Endothelial cell of umbilical vein (primary cell): Measurements from ENCODE around the gene GLIS2. TPM values are rescaled to one million over a fixed set of nuclear protein-coding genes. Genes with fewer than 3 reads are reported as not detected.

Source experiments
- BruUV-seq: library from RNA; stranded (reverse); fragments of 400-500 nt; replicated peaks from 2 replicates; lab custom pipeline; 2021; lab: Mats Ljungman, UMichigan
- CTCF ChIA-PET: fragments of 300-600, 350-600 bp; sonication (Branson Sonifier 250); formaldehyde crosslinking; loops from one replicate; lab custom pipeline; 2021; ENCODE audit warnings: antibody characterized with exemption, inconsistent platforms; lab: Charles Lee
- POLR2A ChIA-PET: fragments of 300-600, 350-600 bp; sonication (Branson Sonifier 250); formaldehyde crosslinking; loops from one replicate; lab custom pipeline; 2021; ENCODE audit warnings: antibody characterized with exemption, inconsistent platforms; lab: Charles Lee
- DNase-seq: peaks from one replicate; pipeline ENCODE4 v3.0.0-alpha.2; 2011; ENCODE audit warnings: low read depth, low spot score
- FAIRE-seq: peaks from 2 replicates; lab custom pipeline; 2011; peaks lifted over from hg19 to GRCh38; lab: Jason Lieb, UNC
- H2AFZ ChIP-seq: 2 replicates; pipeline ENCODE4 v1.6.0; 2012; ENCODE audit warnings: low read depth, low read length, control low read depth, inconsistent platforms
- H3K27ac ChIP-seq: 2 replicates; pipeline ENCODE4 v1.5.1; 2011; ENCODE audit warnings: low read depth, mild to moderate bottlenecking, control low read depth, low read length, moderate library complexity; ENCODE audit not compliant: insufficient read depth
- H3K27me3 ChIP-seq, 2 experiments: 2 replicates each; pipeline versions ENCODE4 v1.6.0 to v1.6.1; 2011; ENCODE audit warnings: low read length in 2 of 2, mixed read lengths in 1 of 2; ENCODE audit not compliant: control insufficient read depth in 2 of 2, insufficient read depth in 2 of 2
- H3K36me3 ChIP-seq, 2 experiments: 2 replicates in 1 of 2; 3 replicates in 1 of 2; pipeline ENCODE4 v1.5.1; 2011; ENCODE audit warnings: low read length in 2 of 2, mild to moderate bottlenecking in 1 of 2, moderate library complexity in 1 of 2; ENCODE audit not compliant: control insufficient read depth in 2 of 2, insufficient read depth in 2 of 2; ENCODE audit errors: extremely low read depth in 1 of 2
- H3K4me1 ChIP-seq: 3 replicates; pipeline ENCODE4 v1.5.1; 2011; ENCODE audit warnings: mild to moderate bottlenecking, low read length; ENCODE audit not compliant: control insufficient read depth, insufficient read depth; ENCODE audit errors: extremely low read depth
- H3K4me2 ChIP-seq: 2 replicates; pipeline ENCODE4 v1.6.1; 2011; ENCODE audit warnings: low read length, control low read depth, mixed read lengths; ENCODE audit not compliant: insufficient read depth
- H3K4me3 ChIP-seq, 3 experiments: fragments of 200-600 bp in 1 of 3; sonication (generic), shearing (Covaris generic) in 1 of 3; replicated peaks in 1 of 3; 2 replicates each; pipeline ENCODE4 v1.5.1; 2011 to 2016; ENCODE audit warnings: control low read depth in 3 of 3, low read length in 3 of 3, mild to moderate bottlenecking in 2 of 3, inconsistent platforms in 1 of 3, low read depth in 1 of 3, moderate library complexity in 1 of 3; ENCODE audit not compliant: insufficient read depth in 1 of 3
- H3K79me2 ChIP-seq: 2 replicates; pipeline ENCODE4 v1.6.0; 2012; ENCODE audit warnings: low read length, inconsistent platforms; ENCODE audit not compliant: control insufficient read depth, insufficient read depth
- H3K9ac ChIP-seq: replicated peaks from 2 replicates; pipeline ENCODE3; 2011; ENCODE audit warnings: low read length, control low read depth; ENCODE audit not compliant: insufficient read depth; ENCODE audit errors: extremely low read depth
- H3K9me1 ChIP-seq: replicated peaks from 3 replicates; pipeline ENCODE4 v1.6.0; 2011; ENCODE audit warnings: mild to moderate bottlenecking, low read length; ENCODE audit not compliant: control insufficient read depth, insufficient read depth; ENCODE audit errors: extremely low read depth
- H3K9me3 ChIP-seq: replicated peaks from 2 replicates; pipeline ENCODE4 v1.5.1; 2012; ENCODE audit warnings: low read length, inconsistent platforms; ENCODE audit not compliant: control insufficient read depth, insufficient read depth
- H4K20me1 ChIP-seq: replicated peaks from 2 replicates; pipeline ENCODE3; 2011; ENCODE audit warnings: mild to moderate bottlenecking, low read length; ENCODE audit not compliant: control insufficient read depth, insufficient read depth; ENCODE audit errors: extremely low read depth
- EZH2 ChIP-seq: IDR thresholded peaks from 2 replicates; pipeline ENCODE4 v1.6.1; 2012; ENCODE audit warnings: borderline replicate concordance, low read depth, mild to moderate bottlenecking, moderate library complexity, low read length, inconsistent platforms; ENCODE audit not compliant: severe bottlenecking
- FOS ChIP-seq: IDR thresholded peaks from 2 replicates; pipeline ENCODE4 v1.6.1; 2011; ENCODE audit warnings: mild to moderate bottlenecking, low read length, moderate library complexity, borderline replicate concordance; ENCODE audit not compliant: insufficient read depth
- GATA2 ChIP-seq: IDR thresholded peaks from 2 replicates; pipeline ENCODE4 v1.7.0; 2011; ENCODE audit warnings: low read depth, mild to moderate bottlenecking, moderate library complexity, mixed read lengths, low read length; ENCODE audit not compliant: insufficient read length, insufficient read depth
- JUN ChIP-seq: IDR thresholded peaks from 2 replicates; pipeline ENCODE4 v1.6.1; 2011; ENCODE audit warnings: borderline replicate concordance, low read depth; ENCODE audit not compliant: insufficient read length, insufficient read depth
- MAX ChIP-seq: IDR thresholded peaks from 2 replicates; pipeline ENCODE4 v1.6.1; 2011; ENCODE audit not compliant: insufficient read depth, insufficient read length
- MYC ChIP-seq: IDR thresholded peaks from one replicate; pipeline ENCODE4 v1.6.1; 2011; ENCODE audit warnings: mild to moderate bottlenecking, low read depth, low read length
- POLR2A ChIP-seq: IDR thresholded peaks from 2 replicates; pipeline ENCODE4 v1.6.1; 2012; ENCODE audit warnings: low read depth, mild to moderate bottlenecking, control low read depth, low read length
- POLR2AphosphoS5 ChIP-seq: IDR thresholded peaks from 2 replicates; pipeline ENCODE4 v1.6.1; 2012; ENCODE audit warnings: low read depth, mild to moderate bottlenecking, control low read depth, low read length, moderate library complexity; ENCODE audit not compliant: insufficient read depth
- dilution Hi-C: fragments of 300-500 bp; cut with MboI; formaldehyde crosslinking; loops from one replicate; pipeline ENCODE4 v1.15.0; 2019; ENCODE audit warnings: low sequenced_read_pairs; ENCODE audit not compliant: extremely low pct_ligation_motif_present
- intact Hi-C: fragments of 100-400 bp; cut with micrococcal nuclease; formaldehyde crosslinking; loops from one replicate; pipeline ENCODE4 v1.10.0; 2022
- polyA plus RNA-seq, 4 experiments: library from polyadenylated mRNA; depleted of rRNA in 3 of 4; stranded (reverse) in 3 of 4; unstranded in 1 of 4; fragments of >200 nt; gene quantifications; 2 replicates each; pipeline versions ENCODE4 v1.2.1 to v1.2.3, GENCODE V29; 2011 to 2012; ENCODE audit warnings: missing spikeins in 1 of 4
- total RNA-seq: library from RNA; stranded (reverse); gene quantifications from 2 replicates; pipeline ENCODE4 v1.2.3, GENCODE V29; 2021
- TF ChIP-seq, protein P1 (sequence below), 2 donors: IDR thresholded peaks; 1 replicate in 1 of 2; 2 replicates in 1 of 2; pipeline ENCODE4 v1.5.1; 2011; ENCODE audit warnings: low read length in 2 of 2, mild to moderate bottlenecking in 2 of 2, moderate library complexity in 2 of 2, control low read depth in 1 of 2, inconsistent platforms in 1 of 2, low read depth in 1 of 2; ENCODE audit not compliant: insufficient read depth in 1 of 2; ENCODE audit errors: extremely low read depth in 1 of 2

The GLIS2 gene
- total and polyA plus RNA-seq, 2 donors (not counting 3 experiments of a cell fraction or from before 2014, with no cell fraction given): 4.6 to 10.1 TPM

GRCh38 chr16:4367393-4367856 lies 51.6 kb downstream of the GLIS2 start:
- H3K4me2 ChIP-seq: no peak overlapping the region
- no peak for TF ChIP-seq EZH2
- TF ChIP-seq POLR2AphosphoS5: no peak
- no peak for TF ChIP-seq MAX
- TF ChIP-seq POLR2A: no peak
- TF ChIP-seq, protein P1, sequence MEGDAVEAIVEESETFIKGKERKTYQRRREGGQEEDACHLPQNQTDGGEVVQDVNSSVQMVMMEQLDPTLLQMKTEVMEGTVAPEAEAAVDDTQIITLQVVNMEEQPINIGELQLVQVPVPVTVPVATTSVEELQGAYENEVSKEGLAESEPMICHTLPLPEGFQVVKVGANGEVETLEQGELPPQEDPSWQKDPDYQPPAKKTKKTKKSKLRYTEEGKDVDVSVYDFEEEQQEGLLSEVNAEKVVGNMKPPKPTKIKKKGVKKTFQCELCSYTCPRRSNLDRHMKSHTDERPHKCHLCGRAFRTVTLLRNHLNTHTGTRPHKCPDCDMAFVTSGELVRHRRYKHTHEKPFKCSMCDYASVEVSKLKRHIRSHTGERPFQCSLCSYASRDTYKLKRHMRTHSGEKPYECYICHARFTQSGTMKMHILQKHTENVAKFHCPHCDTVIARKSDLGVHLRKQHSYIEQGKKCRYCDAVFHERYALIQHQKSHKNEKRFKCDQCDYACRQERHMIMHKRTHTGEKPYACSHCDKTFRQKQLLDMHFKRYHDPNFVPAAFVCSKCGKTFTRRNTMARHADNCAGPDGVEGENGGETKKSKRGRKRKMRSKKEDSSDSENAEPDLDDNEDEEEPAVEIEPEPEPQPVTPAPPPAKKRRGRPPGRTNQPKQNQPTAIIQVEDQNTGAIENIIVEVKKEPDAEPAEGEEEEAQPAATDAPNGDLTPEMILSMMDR (IDR thresholded peaks at IDR 0.05; ENCODE audit: extremely low read depth in 1 of 2, insufficient read depth in 1 of 2, low read depth in 1 of 2, low read length in 2 of 2): no peak
- no peak for TF ChIP-seq FOS
- no peak for TF ChIP-seq GATA2
- no peak for TF ChIP-seq JUN
- TF ChIP-seq MYC: no peak
- BruUV-seq: no TSS peak
- H3K4me1 ChIP-seq: peaks cover 4% of the 10 kb centered on the region
- dilution Hi-C loops: no loop called here
- H3K4me3 ChIP-seq: no peak overlapping the region
- ChIA-PET CTCF (interaction anchor here (1.6 to 2.6 kb wide), 2 partner anchors 28 to 35 kb away, joined by 5 to 8 read pairs; no protein-coding TSS in a partner anchor), POLR2A (no interaction called here)
- H3K36me3 ChIP-seq: peaks cover 0 to 8% of the 10 kb centered on the region in 2 experiments
- no peak for FAIRE-seq
- H3K9ac ChIP-seq: no peak overlapping the region
- H3K9me1 ChIP-seq: no peaks in the 10 kb centered on the region
- H3K9me3 ChIP-seq: no peaks in the 10 kb centered on the region
- H3K79me2 ChIP-seq: no peaks in the 10 kb centered on the region
- H3K27me3 ChIP-seq: no peaks in the 10 kb centered on the region
- DNase-seq: no peak
- intact Hi-C loops: no loop called here
- no peak overlapping the region for H2AFZ ChIP-seq
- no peaks in the 10 kb centered on the region for H4K20me1 ChIP-seq
- H3K27ac ChIP-seq: no peak overlapping the region
